ENCODE data around the gene ADCY10.
"Not testable (repeated sequence)": the region's sequence is repeated elsewhere in the genome, so short reads cannot be mapped to it uniquely, and the experiment has no call there.

The ADCY10 gene

GRCh38 chr1:167928919-167929318, 15.0 kb upstream of the ADCY10 start:
- DNase-seq; in situ Hi-C loops (cut with MboI; ENCODE audit: low pct_unique_long_range_greater_than_20kb, low sequenced_read_pairs): not testable (repeated sequence)

- in situ Hi-C loops (cut with MboI; ENCODE audit: low pct_unique_long_range_greater_than_20kb, low sequenced_read_pairs) = no loop called here
- no peak for DNase-seq
Observed at GRCh38 chr1:167928457-167928852, 14.5 kb upstream of the ADCY10 start.

- no peak for DNase-seq
- in situ Hi-C loops (cut with MboI; ENCODE audit: low pct_unique_long_range_greater_than_20kb, low sequenced_read_pairs) = no loop called here
Observed at GRCh38 chr1:167927046-167927754, 13.3 kb upstream of the ADCY10 start.

- DNase-seq = no peak
- in situ Hi-C loops (cut with MboI; ENCODE audit: low pct_unique_long_range_greater_than_20kb, low sequenced_read_pairs) = no loop called here
Observed at GRCh38 chr1:167926486-167926997, 12.6 kb upstream of the ADCY10 start.

- in situ Hi-C loops (cut with MboI; ENCODE audit: low pct_unique_long_range_greater_than_20kb, low sequenced_read_pairs) = no loop called here
- no peak for DNase-seq
Observed at GRCh38 chr1:167924543-167925231, 10.8 kb upstream of the ADCY10 start.

GRCh38 chr1:167924102-167924501, 10.2 kb upstream of the ADCY10 start:
- DNase-seq = no peak
- in situ Hi-C loops (cut with MboI; ENCODE audit: low pct_unique_long_range_greater_than_20kb, low sequenced_read_pairs) = no loop called here

GRCh38 chr1:167923324-167924056, 9.6 kb upstream of the ADCY10 start:
- DNase-seq = no peak
- in situ Hi-C loops (cut with MboI; ENCODE audit: low pct_unique_long_range_greater_than_20kb, low sequenced_read_pairs) = no loop called here

- DNase-seq = no peak
- in situ Hi-C loops (cut with MboI; ENCODE audit: low pct_unique_long_range_greater_than_20kb, low sequenced_read_pairs) = no loop called here
Observed at GRCh38 chr1:167922611-167923074, 8.7 kb upstream of the ADCY10 start.

- in situ Hi-C loops (cut with MboI; ENCODE audit: low pct_unique_long_range_greater_than_20kb, low sequenced_read_pairs) = no loop called here
- DNase-seq = no peak
Observed at GRCh38 chr1:167922023-167922422, 8.1 kb upstream of the ADCY10 start.

GRCh38 chr1:167916766-167917511, 3.0 kb upstream of the ADCY10 start:
- DNase-seq = no peak
- in situ Hi-C loops (cut with MboI; ENCODE audit: low pct_unique_long_range_greater_than_20kb, low sequenced_read_pairs) = no loop called here

GRCh38 chr1:167915569-167915968, 1.6 kb upstream of the ADCY10 start:
- no peak for DNase-seq
- in situ Hi-C loops (cut with MboI; ENCODE audit: low pct_unique_long_range_greater_than_20kb, low sequenced_read_pairs) = no loop called here

- no peak for DNase-seq
- in situ Hi-C loops (cut with MboI; ENCODE audit: low pct_unique_long_range_greater_than_20kb, low sequenced_read_pairs) = no loop called here
Observed at GRCh38 chr1:167912294-167912693, 1.6 kb downstream of the ADCY10 start.

GRCh38 chr1:167911413-167911812, 2.5 kb downstream of the ADCY10 start:
- in situ Hi-C loops (cut with MboI; ENCODE audit: low pct_unique_long_range_greater_than_20kb, low sequenced_read_pairs) = no loop called here
- DNase-seq = peak; percentile 20

GRCh38 chr1:167910530-167910929, 3.4 kb downstream of the ADCY10 start:
- in situ Hi-C loops (cut with MboI; ENCODE audit: low pct_unique_long_range_greater_than_20kb, low sequenced_read_pairs) = no loop called here
- no peak for DNase-seq

- in situ Hi-C loops (cut with MboI; ENCODE audit: low pct_unique_long_range_greater_than_20kb, low sequenced_read_pairs) = no loop called here
- peak; percentile 63 for DNase-seq
Observed at GRCh38 chr1:167909691-167910180, 4.2 kb downstream of the ADCY10 start.

GRCh38 chr1:167905671-167906070, 8.3 kb downstream of the ADCY10 start:
- in situ Hi-C loops (cut with MboI; ENCODE audit: low pct_unique_long_range_greater_than_20kb, low sequenced_read_pairs) = no loop called here
- DNase-seq = peak; percentile 23

GRCh38 chr1:167905182-167905581, 8.8 kb downstream of the ADCY10 start:
- DNase-seq = peak; percentile 32
- in situ Hi-C loops (cut with MboI; ENCODE audit: low pct_unique_long_range_greater_than_20kb, low sequenced_read_pairs) = no loop called here

- DNase-seq = no peak
- in situ Hi-C loops (cut with MboI; ENCODE audit: low pct_unique_long_range_greater_than_20kb, low sequenced_read_pairs) = no loop called here
Observed at GRCh38 chr1:167904652-167905130, 9.2 kb downstream of the ADCY10 start.

GRCh38 chr1:167900907-167901306, 13.0 kb downstream of the ADCY10 start:
- in situ Hi-C loops (cut with MboI; ENCODE audit: low pct_unique_long_range_greater_than_20kb, low sequenced_read_pairs) = no loop called here
- no peak for DNase-seq
